SK-N-SH (cell line): ENCODE data around the gene RBSN. TPM values are rescaled to one million over a fixed set of nuclear protein-coding genes. Genes with fewer than 3 reads are reported as not detected.

ENCODE experiments used
- CTCF ChIA-PET: fragments of 300-600, 350-600 bp; formaldehyde crosslinking; extraction: SDS; loops from one replicate; lab custom pipeline; 2021; lab: Yijun Ruan, JAX
- POLR2A ChIA-PET: fragments of 350-600 bp; sonication (Branson Sonifier 250); formaldehyde crosslinking; extraction: SDS; loops from one replicate; lab custom pipeline; 2020; ENCODE audit warnings: antibody characterized with exemption, inconsistent platforms; lab: Yijun Ruan, JAX
- DNase-seq: peaks from one replicate; pipeline ENCODE4 v3.0.0; 2012
- H2AFZ ChIP-seq: fragments of 200-600 bp; sonication (generic); 2 replicates; pipeline ENCODE4 v1.8.1; 2016; ENCODE audit warnings: antibody characterized with exemption, mild to moderate bottlenecking, low read depth
- H3F3A ChIP-seq: fragments of 200-600 bp; sonication (generic); replicated peaks from 2 replicates; pipeline ENCODE3; 2016; ENCODE audit warnings: antibody characterized with exemption, mild to moderate bottlenecking; ENCODE audit not compliant: insufficient read depth
- H3K27ac ChIP-seq, 2 experiments: fragments of 200-500 bp in 1 of 2; fragments of 200-600 bp in 1 of 2; sonication (Bioruptor generic) in 1 of 2; sonication (generic), shearing (Covaris generic) in 1 of 2; 2 replicates each; pipeline versions ENCODE4 v1.5.1 to v1.6.1; 2014 to 2016; ENCODE audit warnings: low read depth in 2 of 2, inconsistent platforms in 1 of 2, low read length in 1 of 2, mild to moderate bottlenecking in 1 of 2, mixed read lengths in 1 of 2
- H3K27me3 ChIP-seq: fragments of 200-600 bp; sonication (generic), shearing (Covaris generic); 2 replicates; pipeline ENCODE4 v1.6.1; 2016; ENCODE audit warnings: mixed run types; ENCODE audit not compliant: insufficient read depth
- H3K36me3 ChIP-seq, 2 experiments: fragments of 200-500 bp in 1 of 2; fragments of 200-600 bp in 1 of 2; sonication (Bioruptor generic) in 1 of 2; sonication (generic) in 1 of 2; replicated peaks in 1 of 2; 2 replicates each; pipeline versions ENCODE3 to v1.5.1; 2014 to 2016; ENCODE audit warnings: low read length in 1 of 2, mild to moderate bottlenecking in 1 of 2; ENCODE audit not compliant: insufficient read depth in 2 of 2, control insufficient read depth in 1 of 2
- H3K4me1 ChIP-seq, 2 experiments: fragments of 200-500 bp in 1 of 2; fragments of 200-600 bp in 1 of 2; sonication (Bioruptor generic) in 1 of 2; sonication (generic), shearing (Covaris generic) in 1 of 2; 2 replicates each; pipeline versions ENCODE4 v1.5.1 to v1.6.1; 2014 to 2016; ENCODE audit warnings: low read depth in 1 of 2, low read length in 1 of 2, mixed run types in 1 of 2; ENCODE audit not compliant: insufficient read depth in 2 of 2, control insufficient read depth in 1 of 2
- H3K4me2 ChIP-seq: fragments of 200-600 bp; sonication (generic), shearing (Covaris generic); 2 replicates; pipeline ENCODE4 v1.6.1; 2017; ENCODE audit warnings: mixed run types
- H3K4me3 ChIP-seq, 2 experiments: fragments of 200-500 bp in 1 of 2; fragments of 200-600 bp in 1 of 2; sonication (Bioruptor generic) in 1 of 2; sonication (generic), shearing (Covaris generic) in 1 of 2; 2 replicates each; pipeline versions ENCODE4 v1.5.1 to v1.8.1; 2014 to 2016; ENCODE audit warnings: low read depth in 2 of 2, inconsistent platforms in 1 of 2, low read length in 1 of 2, mild to moderate bottlenecking in 1 of 2, mixed read lengths in 1 of 2, moderate library complexity in 1 of 2
- H3K79me2 ChIP-seq: fragments of 200-600 bp; sonication (generic); 2 replicates; pipeline ENCODE4 v1.8.1; 2017; ENCODE audit warnings: mild to moderate bottlenecking; ENCODE audit not compliant: insufficient read depth
- H3K9ac ChIP-seq: fragments of 200-600 bp; sonication (generic); 2 replicates; pipeline ENCODE4 v1.6.1; 2017; ENCODE audit warnings: mixed run types
- H3K9me2 ChIP-seq: fragments of 200-600 bp; sonication (generic); 2 replicates; pipeline ENCODE4 v1.6.1; 2017; ENCODE audit warnings: mixed run types
- H3K9me3 ChIP-seq: fragments of 200-600 bp; sonication (generic); 2 replicates; pipeline ENCODE4 v1.6.1; 2017; ENCODE audit warnings: mixed run types, mild to moderate bottlenecking, moderate library complexity
- H4K20me1 ChIP-seq: fragments of 200-600 bp; sonication (generic); 2 replicates; pipeline ENCODE4 v1.6.1; 2017; ENCODE audit warnings: mild to moderate bottlenecking, mixed run types; ENCODE audit not compliant: insufficient read depth
- CHD2 ChIP-seq: fragments of 150-350 bp; IDR thresholded peaks from 2 replicates; pipeline ENCODE4 v1.6.1; 2018; ENCODE audit warnings: low read length; ENCODE audit not compliant: partially characterized antibody
- CTCF ChIP-seq: fragments of 200-600 bp; sonication (generic); IDR thresholded peaks from 2 replicates; pipeline ENCODE4 v1.6.1; 2017; ENCODE audit warnings: antibody characterized with exemption, mild to moderate bottlenecking, moderate library complexity
- ELF1 ChIP-seq: IDR thresholded peaks from 2 replicates; pipeline ENCODE4 v1.4.0; 2012
- FOSL2 ChIP-seq: IDR thresholded peaks from 2 replicates; pipeline ENCODE4 v1.4.0; 2012; ENCODE audit warnings: low read depth, mild to moderate bottlenecking, moderate library complexity, borderline replicate concordance
- FOXJ3 ChIP-seq: sonication (generic); formaldehyde crosslinking; IDR thresholded peaks from 2 replicates; pipeline ENCODE4 v1.5.1; 2020; ENCODE audit warnings: mild to moderate bottlenecking, missing genetic modification reagents
- GABPA ChIP-seq: IDR thresholded peaks from 2 replicates; pipeline ENCODE4 v1.4.0; 2012; ENCODE audit warnings: low read depth, mild to moderate bottlenecking
- MXI1 ChIP-seq: IDR thresholded peaks from 2 replicates; pipeline ENCODE4 v1.6.1; 2012; ENCODE audit warnings: mild to moderate bottlenecking, low read depth, low read length, improper control_type of control experiment
- NFIC ChIP-seq: IDR thresholded peaks from 2 replicates; pipeline ENCODE4 v1.4.0; 2012; ENCODE audit warnings: borderline replicate concordance
- NRF1 ChIP-seq: IDR thresholded peaks from 2 replicates; pipeline ENCODE4 v1.6.1; 2012; ENCODE audit warnings: low read depth, mild to moderate bottlenecking, low read length
- POLR2AphosphoS5 ChIP-seq: IDR thresholded peaks from 2 replicates; pipeline ENCODE4 v1.6.1; 2012; ENCODE audit warnings: low read depth, low read length
- RAD21 ChIP-seq: IDR thresholded peaks from 2 replicates; pipeline ENCODE4 v1.6.1; 2012; ENCODE audit warnings: mild to moderate bottlenecking, low read length
- RFX5 ChIP-seq: IDR thresholded peaks from 2 replicates; pipeline ENCODE4 v1.6.1; 2012; ENCODE audit warnings: mild to moderate bottlenecking, improper control_type of control experiment, low read length
- RXRA ChIP-seq: IDR thresholded peaks from 2 replicates; pipeline ENCODE4 v1.4.0; 2012; ENCODE audit warnings: low read depth, mild to moderate bottlenecking, borderline replicate concordance
- SMC3 ChIP-seq: IDR thresholded peaks from 2 replicates; pipeline ENCODE4 v1.6.1; 2012; ENCODE audit warnings: low read depth, low read length, improper control_type of control experiment
- TAF1 ChIP-seq: IDR thresholded peaks from 2 replicates; pipeline ENCODE4 v1.6.1; 2012; ENCODE audit warnings: low read depth, mild to moderate bottlenecking, low read length, moderate library complexity, borderline replicate concordance
- TEAD4 ChIP-seq: IDR thresholded peaks from 2 replicates; pipeline ENCODE4 v1.4.0; 2012; ENCODE audit warnings: mild to moderate bottlenecking, borderline replicate concordance; ENCODE audit not compliant: insufficient read depth
- YY1 ChIP-seq: IDR thresholded peaks from 2 replicates; pipeline ENCODE4 v1.4.0; 2012; ENCODE audit warnings: low read depth, mild to moderate bottlenecking
- ZBTB33 ChIP-seq: IDR thresholded peaks from 2 replicates; pipeline ENCODE4 v1.4.0; 2012; ENCODE audit warnings: low read depth, borderline replicate concordance
- WGBS: methylation state at CpG from one replicate; pipeline ENCODE4 v1.1.6; 2017; ENCODE audit warnings: low lambda C conversion rate; 5-methylcytosine and 5-hydroxymethylcytosine counted together
- polyA plus RNA-seq, 3 experiments: library from polyadenylated mRNA; depleted of rRNA; stranded (reverse); fragments of >200 nt; gene quantifications; 2 replicates each; pipeline ENCODE4 v1.2.3, GENCODE V29; 2012

RBSN gene
- polyA plus RNA-seq, 1 of the 3 experiments (the other 2 are of a cell fraction), result 4.7 TPM

- Histone ChIP-seq H4K20me1 (no peaks in the 10 kb centered on the region), H3K4me2 (no peak overlapping the region), H3K27me3 (no peaks in the 10 kb centered on the region), H3F3A (peaks cover 6% of the 10 kb centered on the region), H2AFZ (no peak overlapping the region), H3K79me2 (peaks cover 8% of the 10 kb centered on the region; the same call in 1 of the 2 replicates), H3K9me3 (no peaks in the 10 kb centered on the region), H3K9me2 (no peaks in the 10 kb centered on the region), H3K36me3 (peaks cover 42 to 69% of the 10 kb centered on the region in 2 experiments), H3K4me1 (peaks cover 0 to 4% of the 10 kb centered on the region in 2 experiments; a peak in 1 of 4 replicates), H3K27ac (no peak overlapping the region), H3K4me3 (no peak overlapping the region), H3K9ac (no peak overlapping the region)
- CTCF ChIA-PET, result interaction anchor here (1.0 to 2.1 kb wide), 4 partner anchors 17 to 171 kb away, joined by 3 to 8 read pairs (median 4); no protein-coding TSS in a partner anchor
- TF ChIP-seq RXRA (no peak), NRF1 (no peak), MXI1 (no peak), POLR2AphosphoS5 (no peak), CTCF (no peak), FOXJ3 (no peak), ELF1 (no peak), NFIC (no peak), RFX5 (no peak), CHD2 (no peak), RAD21 (no peak), ZBTB33 (no peak), GABPA (no peak), TEAD4 (no peak)
- POLR2A ChIA-PET, result no interaction called here
- WGBS, result 93% methylated on average over 5 of the region's 5 CpGs
- no peak for DNase-seq
Observed at GRCh38 chr3:15091575-15091974, 7.4 kb downstream of the RBSN start.

- Histone ChIP-seq H3K27ac (no peak overlapping the region), H3F3A (peaks cover 6% of the 10 kb centered on the region), H2AFZ (no peak overlapping the region), H3K79me2 (no peaks in the 10 kb centered on the region), H3K4me2 (no peak overlapping the region), H3K9me2 (no peaks in the 10 kb centered on the region), H3K27me3 (no peaks in the 10 kb centered on the region), H3K4me3 (no peak overlapping the region), H3K36me3 (peaks cover 38 to 59% of the 10 kb centered on the region in 2 experiments), H3K9ac (no peak overlapping the region), H4K20me1 (no peaks in the 10 kb centered on the region), H3K9me3 (no peaks in the 10 kb centered on the region), H3K4me1 (no peaks in the 10 kb centered on the region)
- POLR2A ChIA-PET, result interaction anchor here (1.4 kb wide), 1 partner anchor 10 kb away, joined by 4 read pairs; the partner anchor contains the start of gene RBSN
- no peak for DNase-seq
- CTCF ChIA-PET, result interaction anchor here (0.8 to 1.0 kb wide), 2 partner anchors 8 to 179 kb away, joined by 3 read pairs; no protein-coding TSS in a partner anchor
- 86% methylated on average over 1 of the region's 1 CpG for WGBS
- TF ChIP-seq MXI1 (no peak), YY1 (no peak), ZBTB33 (no peak), TEAD4 (no peak), SMC3 (no peak), FOSL2 (no peak), CTCF (no peak), TAF1 (no peak)
Observed at GRCh38 chr3:15089201-15089600, 9.7 kb downstream of the RBSN start.
